Spinal cord (tissue), 10 donors: ENCODE measurements around the gene SFSWAP. TPM values are rescaled to one million over a fixed set of nuclear protein-coding genes. Genes with fewer than 3 reads are reported as not detected.
"Not testable (repeated sequence)": the region's sequence is repeated elsewhere in the genome, so short reads cannot be mapped to it uniquely, and the experiment has no call there.

Experiments
- DNase-seq, 6 donors: peaks; one replicate each; pipeline versions ENCODE4 v3.0.0 to v3.0.0-alpha.2; 2013 to 2015; ENCODE audit warnings: low spot score in 6 of 6, low read depth in 4 of 6
- H3K27ac ChIP-seq: one replicate; pipeline ENCODE4 v1.5.1; 2013; ENCODE audit warnings: low read depth, low read length, control low read depth
- H3K27me3 ChIP-seq: one replicate; pipeline ENCODE4 v1.6.1; 2013; ENCODE audit warnings: low read length; ENCODE audit not compliant: control insufficient read depth, insufficient read depth
- H3K36me3 ChIP-seq: one replicate; pipeline ENCODE4 v1.6.1; 2013; ENCODE audit warnings: low read length; ENCODE audit not compliant: control insufficient read depth, insufficient read depth
- H3K4me1 ChIP-seq: one replicate; pipeline ENCODE4 v1.6.1; 2013; ENCODE audit warnings: low read length; ENCODE audit not compliant: control insufficient read depth, insufficient read depth
- H3K4me3 ChIP-seq: one replicate; pipeline ENCODE4 v1.5.1; 2013; ENCODE audit warnings: low read depth, low read length, control low read depth
- H3K9me3 ChIP-seq: one replicate; pipeline ENCODE4 v1.6.1; 2013; ENCODE audit warnings: low read length; ENCODE audit not compliant: control insufficient read depth, insufficient read depth
- WGBS: methylation state at CpG from one replicate; pipeline ENCODE4 v1.1.5; 2013; ENCODE audit warnings: missing lambda C conversion rate; ENCODE audit not compliant: insufficient coverage; 5-methylcytosine and 5-hydroxymethylcytosine counted together
- polyA plus RNA-seq, 2 donors: library from polyadenylated mRNA; unstranded; fragments of 120-200 nt; gene quantifications; one replicate each; pipeline ENCODE4 v1.2.1, GENCODE V29; 2013; ENCODE audit not compliant: insufficient read length in 2 of 2
- total RNA-seq, 2 donors: library from RNA; depleted of rRNA in 1 of 2; stranded (reverse); fragments of 120-200 nt in 1 of 2; fragments of >200 nt in 1 of 2; gene quantifications; one replicate each; pipeline versions ENCODE4 v1.2.3 to v1.2.4, GENCODE V29; 2013 to 2014
- donor health status: healthy.

SFSWAP gene
- total and polyA plus RNA-seq, 4 donors, result 20.1 to 78.6 (median 47.1) TPM

GRCh38 chr12:131699434-131699833, 11.5 kb upstream of the SFSWAP start:
- WGBS, result 70% methylated on average over 3 of the region's 5 CpGs
- no peak overlapping the region for H3K4me3 ChIP-seq
- no peak overlapping the region for H3K27ac ChIP-seq
- H3K27me3 ChIP-seq, result no peaks in the 10 kb centered on the region
- no peaks in the 10 kb centered on the region for H3K4me1 ChIP-seq
- peak in 1 of 6 donors; percentile 66 for DNase-seq
- H3K9me3 ChIP-seq, result peaks cover 7% of the 10 kb centered on the region
- no peaks in the 10 kb centered on the region for H3K36me3 ChIP-seq

DNA sequence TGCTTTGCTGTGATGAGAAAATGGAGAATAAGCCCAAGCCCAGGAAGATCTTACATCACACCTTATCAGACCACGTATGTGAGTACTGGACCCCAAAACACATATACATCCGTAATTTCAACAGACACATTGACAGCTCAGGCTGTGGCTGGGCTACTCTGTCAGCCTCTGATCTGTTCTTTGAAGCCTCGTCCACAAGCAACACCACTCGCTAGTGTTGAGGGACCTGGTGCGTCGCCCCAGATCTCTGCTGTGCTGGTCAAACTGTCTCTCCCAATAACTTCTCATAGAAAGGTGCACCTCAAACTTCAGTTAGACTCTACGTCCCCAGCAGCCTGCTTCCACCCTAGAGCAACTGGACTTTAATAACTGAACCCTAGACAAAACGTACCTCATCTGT, 10.6 kb upstream of the SFSWAP start:
- no peak for DNase-seq
- Histone ChIP-seq H3K36me3 (no peaks in the 10 kb centered on the region), H3K27me3 (no peaks in the 10 kb centered on the region), H3K27ac (no peak overlapping the region), H3K4me3 (no peak overlapping the region), H3K9me3 (peaks cover 11% of the 10 kb centered on the region), H3K4me1 (no peaks in the 10 kb centered on the region)
- 87% methylated on average over 6 of the region's 8 CpGs for WGBS

- Histone ChIP-seq H3K9me3 (peaks cover 11% of the 10 kb centered on the region), H3K27ac (no peak overlapping the region), H3K27me3 (no peaks in the 10 kb centered on the region), H3K36me3 (no peaks in the 10 kb centered on the region), H3K4me1 (no peaks in the 10 kb centered on the region), H3K4me3 (no peak overlapping the region)
- 80% methylated on average over 10 of the region's 14 CpGs for WGBS
- no peak for DNase-seq
Measured at GRCh38 chr12:131701705-131702572, 9.0 kb upstream of the SFSWAP start.

DNA sequence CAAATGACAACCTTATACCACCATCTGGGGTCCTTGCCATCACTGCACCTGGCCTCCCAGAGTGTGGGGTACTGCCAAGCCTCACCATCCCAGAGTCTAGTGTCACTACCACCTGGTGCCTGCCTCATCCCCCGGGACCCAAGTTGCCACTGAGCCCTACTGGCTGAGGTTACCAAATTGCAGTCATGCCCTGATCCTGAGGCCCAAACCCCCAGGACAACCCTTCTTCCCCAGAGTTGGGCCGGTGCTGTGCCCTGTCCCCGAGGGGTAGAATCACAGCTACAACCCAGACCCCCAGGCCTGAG, 8.4 kb upstream of the SFSWAP start:
- WGBS, result 79% methylated on average over 3 of the region's 3 CpGs
- no peak for DNase-seq
- Histone ChIP-seq H3K36me3 (no peaks in the 10 kb centered on the region), H3K27me3 (no peaks in the 10 kb centered on the region), H3K4me3 (no peak overlapping the region), H3K4me1 (no peaks in the 10 kb centered on the region), H3K9me3 (peaks cover 11% of the 10 kb centered on the region), H3K27ac (no peak overlapping the region)

DNA sequence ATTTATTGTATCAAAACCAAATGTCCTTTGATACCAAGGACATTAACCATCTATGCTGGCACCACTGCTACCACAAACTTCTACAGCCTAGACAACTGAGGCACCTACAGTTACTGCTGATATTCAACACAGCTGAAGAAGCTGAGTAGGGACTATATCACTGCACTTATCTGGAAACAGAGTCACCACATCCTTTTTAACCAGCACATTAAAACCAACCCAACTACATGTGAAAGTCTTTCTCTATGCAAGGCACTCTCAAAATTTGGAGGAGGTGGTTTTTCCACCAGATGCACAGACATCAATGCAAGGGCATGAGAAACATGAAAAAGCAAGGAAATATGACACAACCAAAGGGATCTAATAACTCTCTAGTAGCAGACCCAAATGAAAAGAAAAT, 7.7 kb upstream of the SFSWAP start:
- no peak for DNase-seq
- Histone ChIP-seq H3K9me3 (peaks cover 11% of the 10 kb centered on the region), H3K27ac (no peak overlapping the region), H3K27me3 (no peaks in the 10 kb centered on the region), H3K4me1 (no peaks in the 10 kb centered on the region), H3K4me3 (no peak overlapping the region), H3K36me3 (no peaks in the 10 kb centered on the region)

DNA sequence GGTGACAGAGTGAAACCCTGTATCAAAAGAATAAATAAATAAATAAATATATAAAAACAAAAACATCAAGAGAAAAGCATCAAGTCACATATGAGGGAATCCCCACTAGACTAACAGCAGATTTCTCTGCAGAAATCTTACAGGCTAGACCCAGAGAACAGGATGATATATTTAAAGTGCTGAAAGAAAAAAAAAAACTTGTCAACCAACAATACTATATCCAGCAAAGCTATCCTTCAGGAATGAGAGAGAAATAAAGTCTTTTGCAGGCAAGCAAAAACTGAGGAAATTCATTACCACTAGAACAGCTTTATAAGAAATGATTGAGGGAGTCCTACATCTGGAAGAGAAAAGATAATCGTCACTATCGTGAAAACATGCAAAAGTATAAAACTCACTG, 6.4 kb upstream of the SFSWAP start:
- no peak for DNase-seq
- Histone ChIP-seq H3K9me3 (peaks cover 11% of the 10 kb centered on the region), H3K4me3 (no peak overlapping the region), H3K4me1 (no peaks in the 10 kb centered on the region), H3K27me3 (no peaks in the 10 kb centered on the region), H3K27ac (no peak overlapping the region), H3K36me3 (no peaks in the 10 kb centered on the region)
- 90% methylated on average over 2 of the region's 2 CpGs for WGBS

GRCh38 chr12:131706709-131707108, 4.2 kb upstream of the SFSWAP start:
- H3K9me3 ChIP-seq, result peaks cover 11% of the 10 kb centered on the region
- no CpG with 5 or more reads among the region's 4 CpGs for WGBS
- H3K36me3 ChIP-seq, DNase-seq, H3K4me1 ChIP-seq, H3K27me3 ChIP-seq, H3K4me3 ChIP-seq, H3K27ac ChIP-seq: not testable (repeated sequence)

- no peaks in the 10 kb centered on the region for H3K36me3 ChIP-seq
Measured at GRCh38 chr12:131709226-131709625, 1.7 kb upstream of the SFSWAP start.

GRCh38 chr12:131711551-131712205, 788 bp downstream of the SFSWAP start:
- under 1% methylated on average over 36 of the region's 37 CpGs for WGBS
- Histone ChIP-seq H3K9me3 (no peaks in the 10 kb centered on the region), H3K27ac (peak overlapping the region; percentile 91), H3K4me3 (peak overlapping the region; percentile 89), H3K4me1 (peaks cover 18% of the 10 kb centered on the region), H3K27me3 (no peaks in the 10 kb centered on the region), H3K36me3 (peaks cover 14% of the 10 kb centered on the region)
- DNase-seq, result no peak

More at GRCh38 chr12:131709226-131709625, 1.7 kb upstream of the SFSWAP start:
- WGBS, result 79% methylated on average over 2 of the region's 3 CpGs
- Histone ChIP-seq H3K27me3 (no peaks in the 10 kb centered on the region), H3K9me3 (peaks cover 6% of the 10 kb centered on the region), H3K4me3 (no peak overlapping the region), H3K27ac (no peak overlapping the region), H3K4me1 (peaks cover 18% of the 10 kb centered on the region)
- no peak for DNase-seq

GRCh38 chr12:131713349-131713748, 2.5 kb downstream of the SFSWAP start:
- Histone ChIP-seq H3K4me1 (peaks cover 18% of the 10 kb centered on the region), H3K27ac (no peak overlapping the region), H3K9me3 (no peaks in the 10 kb centered on the region), H3K4me3 (no peak overlapping the region), H3K27me3 (no peaks in the 10 kb centered on the region), H3K36me3 (peaks cover 18% of the 10 kb centered on the region)
- DNase-seq, result no peak
- no CpG with 5 or more reads among the region's 8 CpGs for WGBS
